Heart right ventricle (tissue), 16 donors: ENCODE data around the gene TMEM59L. TPM values are rescaled to one million over a fixed set of nuclear protein-coding genes. Genes with fewer than 3 reads are reported as not detected.

Source experiments
- ATAC-seq, 8 donors: fragments of 200-7000 bp; cut with Tn5 transposase; one replicate each; pipeline ENCODE4 v1.9.1; 2020; ENCODE audit warnings: mild to moderate bottlenecking in 8 of 8, moderate library complexity in 8 of 8, moderate number of reproducible peaks in 1 of 8
- DNase-seq, 2 donors: peaks; one replicate each; pipeline ENCODE4 v3.0.0-alpha.2; 2020
- H3K27ac ChIP-seq, 10 donors: fragments of 200-600 bp; sonication (generic) in 2 of 10; one replicate each; pipeline versions ENCODE4 v1.5.0 to v1.8.0; 2020 to 2022; ENCODE audit warnings: mild to moderate bottlenecking in 3 of 10
- H3K27me3 ChIP-seq, 7 donors: fragments of 200-600 bp; one replicate each; pipeline ENCODE4 v1.8.0; 2021 to 2022; ENCODE audit warnings: mild to moderate bottlenecking in 2 of 7
- H3K36me3 ChIP-seq, 9 donors: fragments of 200-600 bp; sonication (generic) in 1 of 9; one replicate each; pipeline versions ENCODE4 v1.5.0 to v1.8.0; 2020 to 2022; ENCODE audit warnings: mild to moderate bottlenecking in 2 of 9
- H3K4me1 ChIP-seq, 9 donors: fragments of 200-600 bp; sonication (generic) in 1 of 9; one replicate each; pipeline versions ENCODE4 v1.5.0 to v1.8.0; 2020 to 2022; ENCODE audit warnings: mild to moderate bottlenecking in 4 of 9
- H3K4me3 ChIP-seq, 10 donors: fragments of 200-600 bp; sonication (generic) in 2 of 10; one replicate each; pipeline versions ENCODE4 v1.5.0 to v1.8.0; 2020 to 2022; ENCODE audit warnings: mild to moderate bottlenecking in 7 of 10, moderate library complexity in 2 of 10
- H3K9me3 ChIP-seq, 11 donors: fragments of 200-600 bp in 10 of 11; sonication (generic) in 2 of 11; one replicate each; pipeline versions ENCODE4 v1.5.0 to v1.8.0; 2013 to 2022; ENCODE audit warnings: mild to moderate bottlenecking in 2 of 11, control low read depth in 1 of 11, moderate library complexity in 1 of 11
- WGBS, 2 donors: extraction: QIAGEN DNeasy Blood & Tissue Kit; methylation state at CpG; one replicate each; pipeline ENCODE4 v1.1.7; 2013; ENCODE audit warnings: inconsistent platforms in 1 of 2; 5-methylcytosine and 5-hydroxymethylcytosine counted together
- intact Hi-C, 10 donors: fragments of 100-400 bp; cut with DNase I; formaldehyde crosslinking; loops; one replicate each; pipeline versions ENCODE4 v1.11.1 to v1.14.2; 2022
- polyA plus RNA-seq, 2 donors: library from polyadenylated mRNA; stranded (reverse); fragments of 200-250 nt; gene quantifications; one replicate each; pipeline ENCODE4 v1.2.3, GENCODE V29; 2013
- total RNA-seq, 10 donors: library from RNA; stranded (reverse); fragmentation: NEBNext Ultra II Directional in 3 of 10; extraction: Animal tissue kit (Norgen Biotek cat#: 25700) in 3 of 10; gene quantifications; one replicate each; pipeline versions ENCODE4 v1.2.1 to v1.2.4, GENCODE V29; 2021 to 2023
- TF ChIP-seq, protein P1 (sequence below), 9 donors: fragments of 200-600 bp; sonication (generic) in 2 of 9; IDR thresholded peaks; one replicate each; pipeline versions ENCODE4 v1.5.0 to v1.8.0; 2021 to 2022; ENCODE audit warnings: antibody characterized with exemption in 9 of 9, mild to moderate bottlenecking in 5 of 9, moderate library complexity in 1 of 9
- donor health status: Arrhythmogenic right ventricular cardiomyopathy.
- donor health status: ischemic (EF 13 %, LVEDD 7.1; RV severe dilation, severe dysfunction).
- donor health status: healthy with polysubstance abuse.
- donor health status: DM: no; HTN: yes; CAD: no.
- donor health status: DM: no; HTN: no; CAD: no.
- donor health status: ischemic (EF 25% LVEDD 6.9; RV normal size, moderate dysfunction).
- donor health status: ischemic (EF 25% LVEDD 5.7; RV mildly dilated, moderate dysfunction).
- donor health status: healthy.
- donor health status: DM: yes; HTN: yes; CAD: no.
- donor health status: Ischemic cardiomyopathy.
- donor health status: ischemic (EF 35%, LVEDD 5.7; RV mildly dilated, moderate dysfunction).
- donor health status: nonischemic (EF 11% LVEDD 7.7; RV severe dilation, severe dysfunction).
- donor health status: DM: yes; HTN: yes; CAD: no.
- donor health status: PGD.
- donor health status: ischemic (EF 29% LVEDD 5.4; RV normal size, mild dysfunction).
- donor health status: nonischemic (EF 23%, LVEDD 6.1; RV moderate dilation, normal function).

Gene TMEM59L
- total and polyA plus RNA-seq, 12 donors = 0.13 to 13.8 (median 1.2) TPM

DNA sequence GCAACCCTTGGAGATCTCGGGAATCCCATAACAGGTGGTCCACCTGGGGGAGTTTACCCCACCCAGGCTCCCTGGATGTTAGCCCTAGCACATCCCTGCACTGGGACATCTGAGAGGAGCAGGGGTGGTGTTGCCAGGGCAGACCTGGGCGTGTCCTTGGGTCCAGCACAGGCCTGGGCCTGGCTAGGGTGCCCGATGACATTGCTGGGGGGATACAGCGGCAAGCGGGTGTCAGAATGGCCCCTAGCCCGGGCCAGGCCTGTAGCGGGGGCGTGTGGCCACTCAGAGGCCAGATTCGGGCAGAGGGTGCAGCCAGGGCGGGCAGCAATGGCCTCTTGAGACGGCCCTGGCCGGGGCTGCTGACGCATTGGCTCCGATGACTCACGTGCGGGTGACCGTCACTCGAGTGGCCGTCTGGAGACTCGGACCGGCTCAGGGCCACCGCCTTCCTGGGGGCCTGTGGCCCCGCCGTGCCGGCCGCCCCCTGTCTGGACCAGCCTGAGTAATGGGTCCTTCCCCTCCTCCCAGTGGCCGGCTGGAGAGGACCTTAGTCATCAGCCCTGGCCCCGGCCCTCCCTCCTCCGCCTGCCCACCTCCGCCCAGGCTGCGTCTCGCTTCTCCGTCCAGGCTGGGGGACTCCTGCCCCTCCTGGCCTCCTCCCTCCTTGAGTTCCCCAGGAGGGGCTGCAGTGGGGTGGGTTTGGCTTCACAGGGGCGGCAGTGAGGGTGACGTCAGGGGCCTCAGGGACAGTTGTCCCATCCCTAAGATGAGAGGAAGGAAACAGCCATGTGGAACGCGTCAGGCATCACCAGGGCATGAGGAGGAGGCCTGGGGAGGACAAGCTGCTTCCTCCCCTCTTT, 47.6 kb downstream of the TMEM59L start:
- TF ChIP-seq, protein P1, sequence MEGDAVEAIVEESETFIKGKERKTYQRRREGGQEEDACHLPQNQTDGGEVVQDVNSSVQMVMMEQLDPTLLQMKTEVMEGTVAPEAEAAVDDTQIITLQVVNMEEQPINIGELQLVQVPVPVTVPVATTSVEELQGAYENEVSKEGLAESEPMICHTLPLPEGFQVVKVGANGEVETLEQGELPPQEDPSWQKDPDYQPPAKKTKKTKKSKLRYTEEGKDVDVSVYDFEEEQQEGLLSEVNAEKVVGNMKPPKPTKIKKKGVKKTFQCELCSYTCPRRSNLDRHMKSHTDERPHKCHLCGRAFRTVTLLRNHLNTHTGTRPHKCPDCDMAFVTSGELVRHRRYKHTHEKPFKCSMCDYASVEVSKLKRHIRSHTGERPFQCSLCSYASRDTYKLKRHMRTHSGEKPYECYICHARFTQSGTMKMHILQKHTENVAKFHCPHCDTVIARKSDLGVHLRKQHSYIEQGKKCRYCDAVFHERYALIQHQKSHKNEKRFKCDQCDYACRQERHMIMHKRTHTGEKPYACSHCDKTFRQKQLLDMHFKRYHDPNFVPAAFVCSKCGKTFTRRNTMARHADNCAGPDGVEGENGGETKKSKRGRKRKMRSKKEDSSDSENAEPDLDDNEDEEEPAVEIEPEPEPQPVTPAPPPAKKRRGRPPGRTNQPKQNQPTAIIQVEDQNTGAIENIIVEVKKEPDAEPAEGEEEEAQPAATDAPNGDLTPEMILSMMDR (IDR thresholded peaks at IDR 0.05) = no peak
- Histone ChIP-seq H3K9me3 (no peaks in the 10 kb centered on the region), H3K36me3 (peaks cover 0 to 13% (median 0%) of the 10 kb centered on the region in 9 donors), H3K4me3 (peak overlapping the region in 7 of 10 donors; percentile 3 to 37 (median 20)), H3K27ac (peak overlapping the region; percentile 57 to 90 (median 86)), H3K4me1 (peaks cover 17 to 51% (median 46%) of the 10 kb centered on the region in 9 donors), H3K27me3 (no peaks in the 10 kb centered on the region)
- peak; percentile 45 to 75 (median 64) for ATAC-seq
- DNase-seq = peak; percentile 69 to 80
- intact Hi-C loops = no loop called here
- WGBS, 2 donors = 67 to 76% methylated on average over 35 to 37 of the region's 37 CpGs

DNA sequence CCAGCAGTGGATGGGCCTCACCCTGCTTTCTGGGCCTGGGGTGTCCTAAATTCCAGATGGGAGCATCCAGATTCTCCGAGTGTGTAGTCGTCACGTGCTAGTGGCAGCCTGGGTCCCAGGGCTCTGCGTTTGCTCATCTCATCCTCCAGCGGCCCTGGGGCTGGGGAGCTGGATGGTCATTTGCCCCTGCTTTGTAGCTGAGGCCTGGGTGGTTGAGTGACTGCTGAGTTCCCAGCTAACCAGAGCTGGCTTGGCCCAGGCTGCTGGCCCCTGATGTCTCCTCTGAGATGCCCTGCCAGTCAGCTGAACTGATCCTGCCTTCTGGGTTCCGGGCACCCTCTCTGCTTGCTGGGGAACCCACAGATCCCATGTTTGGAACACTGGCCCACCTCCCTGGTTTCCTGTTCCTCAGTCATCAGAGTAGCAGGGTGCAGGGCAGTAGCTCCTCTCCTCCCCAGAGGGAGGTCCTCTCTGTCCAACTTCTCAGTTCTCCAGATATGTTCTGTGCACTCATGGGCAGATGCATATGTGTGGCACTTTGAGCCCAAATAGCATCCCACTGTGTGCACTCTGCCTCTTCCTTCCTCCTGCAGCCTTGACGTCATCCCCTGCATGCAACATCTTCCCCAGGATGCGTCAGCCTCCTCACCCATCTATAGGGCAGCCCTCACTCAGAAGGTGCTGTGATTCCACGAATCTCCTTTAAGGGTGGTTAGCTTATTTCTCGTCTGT, 48.4 kb downstream of the TMEM59L start:
- no peaks in the 10 kb centered on the region for H3K9me3 ChIP-seq
- peak overlapping the region; percentile 57 to 90 (median 86) for H3K27ac ChIP-seq
- WGBS, 2 donors = 85 to 86% methylated on average over 10 of the region's 10 CpGs
- peaks cover 0 to 21% (median 0%) of the 10 kb centered on the region in 9 donors for H3K36me3 ChIP-seq
- TF ChIP-seq, protein P1 (IDR thresholded peaks at IDR 0.05) = no peak
- DNase-seq (no peak), ATAC-seq (no peak)
- H3K4me1 ChIP-seq = peaks cover 17 to 56% (median 46%) of the 10 kb centered on the region in 9 donors
- peak overlapping the region in 1 of 10 donors; percentile 18 for H3K4me3 ChIP-seq
- intact Hi-C loops = no loop called here
- H3K27me3 ChIP-seq = no peaks in the 10 kb centered on the region

DNA sequence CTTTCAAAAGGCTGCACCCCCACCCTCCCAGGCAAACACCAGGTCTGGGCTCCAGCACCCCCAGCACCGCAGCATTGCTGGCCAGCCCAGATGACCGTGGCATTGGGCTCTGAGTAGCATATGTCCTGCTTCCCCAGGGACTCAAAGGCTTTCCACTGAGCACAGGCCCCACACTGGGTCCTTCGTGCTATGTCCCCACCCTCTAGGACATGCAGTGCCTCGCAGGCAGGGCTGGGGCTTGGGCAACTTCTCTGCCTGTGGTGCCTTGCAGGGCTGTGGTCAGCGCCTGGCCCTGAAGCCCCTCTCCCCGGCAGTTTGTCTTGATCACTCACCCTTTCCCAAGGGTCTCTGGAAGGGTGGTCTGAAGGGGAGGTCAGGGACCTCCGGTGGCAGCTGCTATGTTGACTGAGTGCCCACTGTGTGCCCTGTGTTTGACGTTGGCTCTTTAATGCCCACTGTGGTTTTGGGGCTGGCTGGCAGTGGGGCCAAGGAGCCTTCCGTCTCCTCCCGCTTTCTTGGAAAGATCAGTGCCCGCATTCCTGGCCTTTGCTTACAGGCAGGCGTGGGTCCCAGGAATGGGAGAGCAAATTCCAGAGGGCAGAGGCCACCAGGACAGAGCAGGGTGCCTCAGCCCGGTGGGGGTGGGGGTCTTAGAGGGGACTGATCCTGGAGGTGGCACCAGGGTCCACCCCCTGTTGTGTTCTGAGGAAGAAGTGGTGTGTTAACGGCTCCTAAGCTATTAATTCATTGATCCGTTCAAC, 50.5 kb downstream of the TMEM59L start:
- WGBS, 2 donors = 84 to 86% methylated on average over 15 of the region's 15 CpGs
- Histone ChIP-seq H3K9me3 (no peaks in the 10 kb centered on the region), H3K36me3 (peaks cover 0 to 35% (median 5%) of the 10 kb centered on the region in 9 donors), H3K27ac (no peak overlapping the region), H3K4me3 (no peak overlapping the region), H3K27me3 (no peaks in the 10 kb centered on the region), H3K4me1 (peaks cover 6 to 43% (median 30%) of the 10 kb centered on the region in 9 donors)
- DNase-seq (no peak), ATAC-seq (no peak)
- intact Hi-C loops = no loop called here
- TF ChIP-seq, protein P1 (IDR thresholded peaks at IDR 0.05) = no peak
